Measurements from ENCODE around the gene C6orf89.

DNA sequence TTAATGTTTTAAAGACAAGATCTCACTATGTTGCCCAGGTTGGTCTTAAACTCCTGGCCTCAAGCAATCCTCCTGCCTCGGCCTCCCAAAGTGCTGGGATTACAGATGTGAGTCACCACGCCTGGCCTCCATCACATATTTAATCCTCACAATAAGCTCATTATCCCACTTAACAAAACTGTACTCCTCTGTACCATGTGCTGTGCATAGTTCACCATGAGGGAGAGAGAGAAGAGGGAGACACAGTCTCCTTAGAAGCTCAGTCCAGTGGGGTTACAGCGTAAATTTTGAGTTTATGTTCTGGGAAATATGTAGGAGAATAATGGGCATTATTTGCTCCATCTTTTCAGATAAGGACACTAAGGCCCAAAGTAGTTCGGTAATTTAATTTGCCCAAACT lies 38.6 kb upstream of the C6orf89 start:
- no peak for TF ChIP-seq TMF1 (CRISPR knock-in tag; IDR thresholded peaks at IDR 0.05; ENCODE audit: low read depth)
- no peak for TF ChIP-seq SRF (IDR thresholded peaks at IDR 0.05; ENCODE audit: low read depth, low read length)
- TF ChIP-seq NR2C2 (CRISPR knock-in tag; IDR thresholded peaks at IDR 0.05; ENCODE audit: borderline replicate concordance) = no peak

Measured in HepG2 (cell line).